Body of pancreas (tissue), 4 donors: ENCODE results near the gene RABGGTA.
"Not testable (repeated sequence)": the region's sequence is repeated elsewhere in the genome, so short reads cannot be mapped to it uniquely, and the experiment has no call there.

Experiments used
- POLR2A ChIP-seq, 3 donors: fragments of 450-650 bp; IDR thresholded peaks; one replicate each; pipeline ENCODE4 v1.6.1; 2016; ENCODE audit warnings: antibody characterized with exemption in 3 of 3, mild to moderate bottlenecking in 2 of 3
- TF ChIP-seq, protein P1 (sequence below), 7 experiments: fragments of 450-650 bp in 4 of 7; fragments of 200-600 bp in 3 of 7; sonication (generic) in 3 of 7; IDR thresholded peaks; one replicate each; pipeline ENCODE4 v1.5.1; 2016 to 2019; ENCODE audit warnings: antibody characterized with exemption in 7 of 7

DNA sequence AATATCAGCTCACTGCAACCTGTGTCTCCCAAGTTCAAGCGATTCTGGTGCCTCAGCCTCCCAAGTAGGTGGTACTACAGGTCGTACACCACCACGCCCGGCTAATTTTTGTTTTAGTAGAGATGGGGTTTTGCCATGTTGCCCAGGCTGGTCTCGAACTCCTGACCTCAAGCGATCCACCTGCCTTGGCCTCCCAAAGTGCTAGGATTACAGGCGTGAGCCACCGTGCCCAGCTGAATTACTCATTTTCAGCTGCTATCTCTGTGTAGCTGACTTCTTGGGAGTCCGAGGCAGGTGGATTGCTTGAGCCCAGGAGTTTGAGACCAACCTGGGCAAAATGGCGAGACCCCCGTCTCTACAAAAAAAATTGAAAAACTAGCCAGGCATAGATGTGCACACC is 26.0 kb downstream of the RABGGTA start:
- TF ChIP-seq, protein P1, sequence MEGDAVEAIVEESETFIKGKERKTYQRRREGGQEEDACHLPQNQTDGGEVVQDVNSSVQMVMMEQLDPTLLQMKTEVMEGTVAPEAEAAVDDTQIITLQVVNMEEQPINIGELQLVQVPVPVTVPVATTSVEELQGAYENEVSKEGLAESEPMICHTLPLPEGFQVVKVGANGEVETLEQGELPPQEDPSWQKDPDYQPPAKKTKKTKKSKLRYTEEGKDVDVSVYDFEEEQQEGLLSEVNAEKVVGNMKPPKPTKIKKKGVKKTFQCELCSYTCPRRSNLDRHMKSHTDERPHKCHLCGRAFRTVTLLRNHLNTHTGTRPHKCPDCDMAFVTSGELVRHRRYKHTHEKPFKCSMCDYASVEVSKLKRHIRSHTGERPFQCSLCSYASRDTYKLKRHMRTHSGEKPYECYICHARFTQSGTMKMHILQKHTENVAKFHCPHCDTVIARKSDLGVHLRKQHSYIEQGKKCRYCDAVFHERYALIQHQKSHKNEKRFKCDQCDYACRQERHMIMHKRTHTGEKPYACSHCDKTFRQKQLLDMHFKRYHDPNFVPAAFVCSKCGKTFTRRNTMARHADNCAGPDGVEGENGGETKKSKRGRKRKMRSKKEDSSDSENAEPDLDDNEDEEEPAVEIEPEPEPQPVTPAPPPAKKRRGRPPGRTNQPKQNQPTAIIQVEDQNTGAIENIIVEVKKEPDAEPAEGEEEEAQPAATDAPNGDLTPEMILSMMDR (IDR thresholded peaks at IDR 0.05), result not testable (repeated sequence)
- not testable (repeated sequence) for TF ChIP-seq POLR2A (IDR thresholded peaks at IDR 0.05)
